ENCODE measurements around the gene RPS6KA3.

RPS6KA3 gene

GRCh38 chrX:20149326-20149725, 117.4 kb downstream of the RPS6KA3 start:
- TF ChIP-seq NFIC (IDR thresholded peaks at IDR 0.05) = no peak
- TF ChIP-seq EP300 (IDR thresholded peaks at IDR 0.05; ENCODE audit: borderline replicate concordance) = no peak
- TF ChIP-seq TCF12 (IDR thresholded peaks at IDR 0.05; ENCODE audit: low read depth) = no peak
- TF ChIP-seq MAX (IDR thresholded peaks at IDR 0.05) = no peak
- no peak for TF ChIP-seq TAF1 (IDR thresholded peaks at IDR 0.05; ENCODE audit: low read depth)
- TF ChIP-seq TEAD4 (IDR thresholded peaks at IDR 0.05) = no peak
- TF ChIP-seq CREB1 (IDR thresholded peaks at IDR 0.05; ENCODE audit: low read depth) = no peak
- no peak for TF ChIP-seq RAD21 (IDR thresholded peaks at IDR 0.05; ENCODE audit: low read depth)
- TF ChIP-seq USF1 (IDR thresholded peaks at IDR 0.05) = no peak
- no peak for TF ChIP-seq CEBPB (IDR thresholded peaks at IDR 0.05)
- no peak for TF ChIP-seq FOXM1 (IDR thresholded peaks at IDR 0.05; ENCODE audit: borderline replicate concordance, low read depth)
- no peak for TF ChIP-seq EGR1 (IDR thresholded peaks at IDR 0.05)
- TF ChIP-seq, protein P1, sequence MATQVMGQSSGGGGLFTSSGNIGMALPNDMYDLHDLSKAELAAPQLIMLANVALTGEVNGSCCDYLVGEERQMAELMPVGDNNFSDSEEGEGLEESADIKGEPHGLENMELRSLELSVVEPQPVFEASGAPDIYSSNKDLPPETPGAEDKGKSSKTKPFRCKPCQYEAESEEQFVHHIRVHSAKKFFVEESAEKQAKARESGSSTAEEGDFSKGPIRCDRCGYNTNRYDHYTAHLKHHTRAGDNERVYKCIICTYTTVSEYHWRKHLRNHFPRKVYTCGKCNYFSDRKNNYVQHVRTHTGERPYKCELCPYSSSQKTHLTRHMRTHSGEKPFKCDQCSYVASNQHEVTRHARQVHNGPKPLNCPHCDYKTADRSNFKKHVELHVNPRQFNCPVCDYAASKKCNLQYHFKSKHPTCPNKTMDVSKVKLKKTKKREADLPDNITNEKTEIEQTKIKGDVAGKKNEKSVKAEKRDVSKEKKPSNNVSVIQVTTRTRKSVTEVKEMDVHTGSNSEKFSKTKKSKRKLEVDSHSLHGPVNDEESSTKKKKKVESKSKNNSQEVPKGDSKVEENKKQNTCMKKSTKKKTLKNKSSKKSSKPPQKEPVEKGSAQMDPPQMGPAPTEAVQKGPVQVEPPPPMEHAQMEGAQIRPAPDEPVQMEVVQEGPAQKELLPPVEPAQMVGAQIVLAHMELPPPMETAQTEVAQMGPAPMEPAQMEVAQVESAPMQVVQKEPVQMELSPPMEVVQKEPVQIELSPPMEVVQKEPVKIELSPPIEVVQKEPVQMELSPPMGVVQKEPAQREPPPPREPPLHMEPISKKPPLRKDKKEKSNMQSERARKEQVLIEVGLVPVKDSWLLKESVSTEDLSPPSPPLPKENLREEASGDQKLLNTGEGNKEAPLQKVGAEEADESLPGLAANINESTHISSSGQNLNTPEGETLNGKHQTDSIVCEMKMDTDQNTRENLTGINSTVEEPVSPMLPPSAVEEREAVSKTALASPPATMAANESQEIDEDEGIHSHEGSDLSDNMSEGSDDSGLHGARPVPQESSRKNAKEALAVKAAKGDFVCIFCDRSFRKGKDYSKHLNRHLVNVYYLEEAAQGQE (IDR thresholded peaks at IDR 0.05; ENCODE audit: low read depth) = no peak
- TF ChIP-seq YY1 (IDR thresholded peaks at IDR 0.05; ENCODE audit: low read depth) = no peak
- no peak for TF ChIP-seq ZBTB7A (IDR thresholded peaks at IDR 0.05; ENCODE audit: low read depth)

GRCh38 chrX:20147561-20147960, 119.1 kb downstream of the RPS6KA3 start:
- TF ChIP-seq CEBPB (IDR thresholded peaks at IDR 0.05) = no peak
- TF ChIP-seq FOXM1 (IDR thresholded peaks at IDR 0.05; ENCODE audit: borderline replicate concordance, low read depth) = no peak
- no peak for TF ChIP-seq YY1 (IDR thresholded peaks at IDR 0.05; ENCODE audit: low read depth)
- TF ChIP-seq EGR1 (IDR thresholded peaks at IDR 0.05) = no peak
- no peak for TF ChIP-seq CREB1 (IDR thresholded peaks at IDR 0.05; ENCODE audit: low read depth)

GRCh38 chrX:20144491-20144890, 122.2 kb downstream of the RPS6KA3 start:
- TF ChIP-seq TCF12 (IDR thresholded peaks at IDR 0.05; ENCODE audit: low read depth) = no peak
- no peak for TF ChIP-seq FOXM1 (IDR thresholded peaks at IDR 0.05; ENCODE audit: borderline replicate concordance, low read depth)
- TF ChIP-seq YY1 (IDR thresholded peaks at IDR 0.05; ENCODE audit: low read depth) = no peak
- TF ChIP-seq NFIC (IDR thresholded peaks at IDR 0.05) = no peak
- no peak for TF ChIP-seq CEBPB (IDR thresholded peaks at IDR 0.05)
- TF ChIP-seq ZBTB7A (IDR thresholded peaks at IDR 0.05; ENCODE audit: low read depth) = no peak
- no peak for TF ChIP-seq EP300 (IDR thresholded peaks at IDR 0.05; ENCODE audit: borderline replicate concordance)
- no peak for TF ChIP-seq MAX (IDR thresholded peaks at IDR 0.05)
- TF ChIP-seq RAD21 (IDR thresholded peaks at IDR 0.05; ENCODE audit: low read depth) = no peak
- TF ChIP-seq TAF1 (IDR thresholded peaks at IDR 0.05; ENCODE audit: low read depth) = no peak
- no peak for TF ChIP-seq EGR1 (IDR thresholded peaks at IDR 0.05)
- TF ChIP-seq TEAD4 (IDR thresholded peaks at IDR 0.05) = no peak
- no peak for TF ChIP-seq CREB1 (IDR thresholded peaks at IDR 0.05; ENCODE audit: low read depth)

- TF ChIP-seq RAD21 (IDR thresholded peaks at IDR 0.05; ENCODE audit: low read depth) (no peak), USF1 (IDR thresholded peaks at IDR 0.05) (no peak), FOXM1 (IDR thresholded peaks at IDR 0.05; ENCODE audit: borderline replicate concordance, low read depth) (no peak), TEAD4 (IDR thresholded peaks at IDR 0.05) (no peak), ZBTB7A (IDR thresholded peaks at IDR 0.05; ENCODE audit: low read depth) (no peak), TAF1 (IDR thresholded peaks at IDR 0.05; ENCODE audit: low read depth) (no peak), CEBPB (IDR thresholded peaks at IDR 0.05) (no peak), NFIC (IDR thresholded peaks at IDR 0.05) (no peak), MAX (IDR thresholded peaks at IDR 0.05) (no peak), CREB1 (IDR thresholded peaks at IDR 0.05; ENCODE audit: low read depth) (no peak), TCF12 (IDR thresholded peaks at IDR 0.05; ENCODE audit: low read depth) (no peak)
- TF ChIP-seq, protein P1 (IDR thresholded peaks at IDR 0.05; ENCODE audit: low read depth) = no peak
Measured at GRCh38 chrX:20143561-20143960, 123.1 kb downstream of the RPS6KA3 start.

GRCh38 chrX:20143111-20143510, 123.6 kb downstream of the RPS6KA3 start:
- TF ChIP-seq NFIC (IDR thresholded peaks at IDR 0.05) (no peak), YY1 (IDR thresholded peaks at IDR 0.05; ENCODE audit: low read depth) (no peak), EGR1 (IDR thresholded peaks at IDR 0.05) (no peak), MAX (IDR thresholded peaks at IDR 0.05) (no peak), CREB1 (IDR thresholded peaks at IDR 0.05; ENCODE audit: low read depth) (no peak), USF1 (IDR thresholded peaks at IDR 0.05) (no peak), CEBPB (IDR thresholded peaks at IDR 0.05) (no peak), RAD21 (IDR thresholded peaks at IDR 0.05; ENCODE audit: low read depth) (no peak), EP300 (IDR thresholded peaks at IDR 0.05; ENCODE audit: borderline replicate concordance) (no peak), TEAD4 (IDR thresholded peaks at IDR 0.05) (no peak), ZBTB7A (IDR thresholded peaks at IDR 0.05; ENCODE audit: low read depth) (no peak)
